ENCODE data around the gene SLC44A2. TPM values are rescaled to one million over a fixed set of nuclear protein-coding genes. Genes with fewer than 3 reads are reported as not detected.

SLC44A2 gene
- total RNA-seq, 1 experiment from 2014 or later = 130 TPM

DNA sequence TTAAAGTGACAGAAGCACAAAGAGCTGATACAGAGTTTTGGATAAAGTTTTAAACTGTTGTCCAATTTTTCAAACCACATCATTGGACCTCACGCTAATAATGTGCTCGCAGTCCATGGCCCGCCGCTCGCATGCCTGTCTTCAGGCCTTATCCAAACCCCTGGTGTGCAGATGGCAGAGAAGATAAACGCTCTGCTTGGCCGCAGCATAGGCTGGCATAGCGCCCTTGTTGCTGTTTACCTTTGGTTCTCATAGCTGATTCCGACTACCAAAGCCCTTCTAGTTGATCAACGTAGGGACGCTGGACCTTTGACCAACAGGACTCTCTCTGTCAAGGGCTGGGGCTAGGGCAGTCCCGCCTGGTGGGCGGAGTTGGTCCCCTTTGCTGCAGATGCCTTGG lies 52.4 kb downstream of the SLC44A2 start:
- no peak overlapping the region for H3K4me3 Mint-ChIP-seq (ENCODE audit: low read depth, unreplicated experiment)
- CTCF ChIA-PET = interaction anchor here (0.6 kb wide), 1 partner anchor 192 kb away, joined by 4 read pairs; no protein-coding TSS in a partner anchor
- peaks cover 66% of the 10 kb centered on the region for H3K36me3 Mint-ChIP-seq (ENCODE audit: insufficient read depth, unreplicated experiment)
- no peaks in the 10 kb centered on the region for H3K4me1 Mint-ChIP-seq (ENCODE audit: low read depth, unreplicated experiment)
- H3K27me3 Mint-ChIP-seq (ENCODE audit: unreplicated experiment) = no peaks in the 10 kb centered on the region
- BruUV-seq (replicated peaks) = no TSS peak
- no peaks in the 10 kb centered on the region for H3K9me3 Mint-ChIP-seq (ENCODE audit: low read depth, unreplicated experiment)
- DNase-seq = no peak
- TF ChIP-seq, protein P1, sequence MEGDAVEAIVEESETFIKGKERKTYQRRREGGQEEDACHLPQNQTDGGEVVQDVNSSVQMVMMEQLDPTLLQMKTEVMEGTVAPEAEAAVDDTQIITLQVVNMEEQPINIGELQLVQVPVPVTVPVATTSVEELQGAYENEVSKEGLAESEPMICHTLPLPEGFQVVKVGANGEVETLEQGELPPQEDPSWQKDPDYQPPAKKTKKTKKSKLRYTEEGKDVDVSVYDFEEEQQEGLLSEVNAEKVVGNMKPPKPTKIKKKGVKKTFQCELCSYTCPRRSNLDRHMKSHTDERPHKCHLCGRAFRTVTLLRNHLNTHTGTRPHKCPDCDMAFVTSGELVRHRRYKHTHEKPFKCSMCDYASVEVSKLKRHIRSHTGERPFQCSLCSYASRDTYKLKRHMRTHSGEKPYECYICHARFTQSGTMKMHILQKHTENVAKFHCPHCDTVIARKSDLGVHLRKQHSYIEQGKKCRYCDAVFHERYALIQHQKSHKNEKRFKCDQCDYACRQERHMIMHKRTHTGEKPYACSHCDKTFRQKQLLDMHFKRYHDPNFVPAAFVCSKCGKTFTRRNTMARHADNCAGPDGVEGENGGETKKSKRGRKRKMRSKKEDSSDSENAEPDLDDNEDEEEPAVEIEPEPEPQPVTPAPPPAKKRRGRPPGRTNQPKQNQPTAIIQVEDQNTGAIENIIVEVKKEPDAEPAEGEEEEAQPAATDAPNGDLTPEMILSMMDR (IDR thresholded peaks at IDR 0.05; ENCODE audit: unreplicated experiment) = no peak
- intact Hi-C loops (cut with micrococcal nuclease; ENCODE audit: unreplicated experiment) = no loop called here
- H3K27ac Mint-ChIP-seq (ENCODE audit: unreplicated experiment) = no peak overlapping the region

DNA sequence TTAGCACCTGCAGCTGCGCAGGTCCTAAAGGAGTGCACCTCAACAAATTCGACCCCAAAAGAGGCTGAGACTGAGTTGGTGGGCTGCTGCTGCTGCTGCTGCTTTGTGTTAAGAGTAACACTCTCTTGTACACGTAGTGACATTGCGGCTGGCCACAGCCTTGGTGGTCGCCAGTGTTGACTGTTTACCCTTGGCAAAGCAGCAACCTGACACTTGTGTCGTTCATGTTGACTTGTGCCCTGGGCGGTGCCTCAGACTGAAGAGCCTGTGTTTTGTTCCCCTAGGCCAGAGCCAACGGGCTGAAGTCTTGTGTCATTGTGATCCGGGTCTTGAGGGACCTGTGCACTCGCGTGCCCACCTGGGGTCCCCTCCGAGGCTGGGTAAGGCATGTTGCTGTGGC lies 53.5 kb downstream of the SLC44A2 start:
- no peaks in the 10 kb centered on the region for H3K9me3 Mint-ChIP-seq (ENCODE audit: low read depth, unreplicated experiment)
- peaks cover 66% of the 10 kb centered on the region for H3K36me3 Mint-ChIP-seq (ENCODE audit: insufficient read depth, unreplicated experiment)
- no peaks in the 10 kb centered on the region for H3K4me1 Mint-ChIP-seq (ENCODE audit: low read depth, unreplicated experiment)
- intact Hi-C loops (cut with micrococcal nuclease; ENCODE audit: unreplicated experiment) = no loop called here
- no peak overlapping the region for H3K4me3 Mint-ChIP-seq (ENCODE audit: low read depth, unreplicated experiment)
- H3K27ac Mint-ChIP-seq (ENCODE audit: unreplicated experiment) = no peak overlapping the region
- BruUV-seq (replicated peaks) = no TSS peak
- no peak for DNase-seq
- CTCF ChIA-PET = interaction anchor here (1.2 kb wide), 1 partner anchor 31 kb away, joined by 3 read pairs; no protein-coding TSS in a partner anchor
- H3K27me3 Mint-ChIP-seq (ENCODE audit: unreplicated experiment) = no peaks in the 10 kb centered on the region
- TF ChIP-seq, protein P1 (IDR thresholded peaks at IDR 0.05; ENCODE audit: unreplicated experiment) = no peak

DNA sequence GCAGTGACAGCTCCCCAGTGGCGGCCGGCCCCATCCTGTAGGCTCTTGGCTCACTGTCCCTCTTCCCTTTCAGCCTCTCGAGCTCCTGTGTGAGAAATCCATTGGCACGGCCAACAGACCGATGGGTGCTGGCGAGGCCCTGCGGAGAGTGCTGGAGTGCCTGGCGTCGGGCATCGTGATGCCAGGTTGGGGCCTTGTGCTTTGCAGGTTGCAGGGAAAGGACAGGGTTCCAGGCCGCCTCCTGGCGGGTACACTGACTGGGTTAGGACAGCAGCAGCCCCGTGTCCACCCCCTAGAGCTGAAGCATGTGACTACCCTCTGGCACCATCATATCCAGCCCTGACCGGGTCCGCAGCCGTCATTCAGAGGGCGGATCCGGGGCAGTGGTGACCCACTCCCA lies 54.4 kb downstream of the SLC44A2 start:
- DNase-seq = no peak
- Mint-ChIP-seq H3K4me3 (ENCODE audit: low read depth, unreplicated experiment) (no peak overlapping the region), H3K27me3 (ENCODE audit: unreplicated experiment) (no peaks in the 10 kb centered on the region), H3K36me3 (ENCODE audit: insufficient read depth, unreplicated experiment) (peaks cover 60% of the 10 kb centered on the region), H3K9me3 (ENCODE audit: low read depth, unreplicated experiment) (no peaks in the 10 kb centered on the region), H3K27ac (ENCODE audit: unreplicated experiment) (no peak overlapping the region), H3K4me1 (ENCODE audit: low read depth, unreplicated experiment) (no peaks in the 10 kb centered on the region)
- TF ChIP-seq, protein P1 (IDR thresholded peaks at IDR 0.05; ENCODE audit: unreplicated experiment) = no peak
- intact Hi-C loops (cut with micrococcal nuclease; ENCODE audit: unreplicated experiment) = no loop called here
- CTCF ChIA-PET = interaction anchor here (1.0 kb wide), 1 partner anchor 20 kb away, joined by 3 read pairs; no protein-coding TSS in a partner anchor
- BruUV-seq (replicated peaks) = no TSS peak

DNA sequence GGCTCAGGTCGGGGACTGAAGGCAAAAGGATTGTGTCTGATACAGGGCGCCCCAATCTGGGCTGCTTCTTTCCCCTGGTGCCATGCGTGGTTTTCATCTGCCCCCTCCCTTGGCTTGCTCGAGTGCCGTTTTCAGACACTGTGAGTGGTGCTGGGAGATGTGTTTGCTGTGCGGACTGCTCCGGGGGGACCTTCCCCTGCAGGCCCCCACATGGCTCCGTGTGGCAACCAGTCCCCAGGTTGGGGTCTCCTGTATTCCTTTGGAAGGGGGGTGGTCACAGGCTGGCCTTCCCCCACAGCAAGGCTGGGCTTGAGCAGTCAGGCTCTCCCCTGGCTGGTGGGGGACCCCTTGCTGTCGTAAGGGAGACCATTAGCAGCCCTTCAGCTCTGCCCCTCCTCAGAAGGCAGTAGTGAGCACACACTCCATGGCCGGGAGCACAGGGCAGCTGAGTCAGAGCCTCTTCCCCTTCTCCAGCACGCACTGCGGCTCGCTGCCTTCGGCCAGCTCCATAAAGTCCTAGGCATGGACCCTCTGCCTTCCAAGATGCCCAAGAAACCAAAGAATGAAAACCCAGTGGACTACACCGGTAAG lies 55.3 kb downstream of the SLC44A2 start:
- no TSS peak for BruUV-seq (replicated peaks)
- Mint-ChIP-seq H3K36me3 (ENCODE audit: insufficient read depth, unreplicated experiment) (peaks cover 61% of the 10 kb centered on the region), H3K27me3 (ENCODE audit: unreplicated experiment) (no peaks in the 10 kb centered on the region), H3K9me3 (ENCODE audit: low read depth, unreplicated experiment) (no peaks in the 10 kb centered on the region), H3K4me3 (ENCODE audit: low read depth, unreplicated experiment) (no peak overlapping the region), H3K27ac (ENCODE audit: unreplicated experiment) (no peak overlapping the region), H3K4me1 (ENCODE audit: low read depth, unreplicated experiment) (no peaks in the 10 kb centered on the region)
- CTCF ChIA-PET = no interaction called here
- intact Hi-C loops (cut with micrococcal nuclease; ENCODE audit: unreplicated experiment) = no loop called here
- TF ChIP-seq, protein P1 (IDR thresholded peaks at IDR 0.05; ENCODE audit: unreplicated experiment) = no peak
- no peak for DNase-seq
